Activated T-cell treated with anti-CD3 and anti-CD28 coated beads, Interleukin-2, amount 50 U/mL, for 24 hours (primary cell): ENCODE data around the gene CILP.
"Not testable (repeated sequence)": the region's sequence is repeated elsewhere in the genome, so short reads cannot be mapped to it uniquely, and the experiment has no call there.

ENCODE experiments used
- DNase-seq: peaks from one replicate; pipeline ENCODE4 v3.0.0-alpha.2; 2020
- H3K27ac Mint-ChIP-seq: 2 replicates; pipeline ENCODE4 v1.8.0; 2020; ENCODE audit warnings: mild to moderate bottlenecking, mixed read lengths
- H3K27me3 Mint-ChIP-seq: 2 replicates; pipeline ENCODE4 v1.8.0; 2020; ENCODE audit warnings: mixed read lengths
- H3K36me3 Mint-ChIP-seq: 2 replicates; pipeline ENCODE4 v1.8.0; 2020; ENCODE audit warnings: low read depth, mixed read lengths
- H3K4me1 Mint-ChIP-seq: 2 replicates; pipeline ENCODE4 v1.8.0; 2020; ENCODE audit warnings: low read depth, mixed read lengths
- H3K4me3 Mint-ChIP-seq: 2 replicates; pipeline ENCODE4 v1.8.0; 2020; ENCODE audit warnings: mild to moderate bottlenecking, moderate library complexity, mixed read lengths
- H3K9me3 Mint-ChIP-seq: 2 replicates; pipeline ENCODE4 v1.8.0; 2020; ENCODE audit warnings: mixed read lengths

CILP gene

DNA sequence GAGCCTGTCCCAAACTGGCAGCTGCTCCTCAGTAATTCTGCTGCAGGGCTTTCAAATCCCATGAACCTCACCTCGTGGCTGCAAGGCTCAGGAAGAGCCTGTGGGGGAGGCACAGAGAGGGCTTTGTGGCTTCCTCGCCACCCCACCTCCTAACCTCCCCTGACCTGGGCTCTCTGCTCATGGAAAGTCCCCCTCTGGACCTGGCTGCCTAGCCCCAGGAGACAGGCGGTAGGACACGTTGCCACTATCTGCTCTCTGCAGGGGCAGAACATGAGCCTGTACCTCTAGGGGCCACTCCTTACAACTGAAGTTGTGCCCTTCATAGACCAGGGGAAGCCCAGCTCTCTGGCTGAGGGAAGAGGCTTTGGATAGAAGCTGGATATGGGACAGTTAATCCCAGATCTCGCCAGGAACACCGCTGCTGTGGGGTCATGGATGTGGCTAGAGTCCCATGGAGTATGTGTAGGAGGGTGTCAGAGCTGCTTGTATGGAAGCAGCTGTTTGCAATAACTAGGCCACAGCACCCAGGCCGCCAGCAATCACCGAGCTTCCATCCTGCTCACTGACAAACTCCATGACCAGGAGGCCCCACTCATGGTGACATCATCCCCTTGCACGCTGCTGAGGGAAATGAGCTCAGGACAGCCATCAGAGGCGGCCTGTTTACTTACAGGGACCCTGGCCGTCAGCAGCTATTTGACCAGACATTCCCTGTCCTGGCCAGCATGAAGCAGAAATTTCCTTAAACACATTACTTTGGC lies 34.0 kb upstream of the CILP start:
- Mint-ChIP-seq H3K4me1 (peaks cover 15% of the 10 kb centered on the region), H3K27ac (no peak overlapping the region), H3K27me3 (no peaks in the 10 kb centered on the region), H3K36me3 (peaks cover 10% of the 10 kb centered on the region), H3K9me3 (no peaks in the 10 kb centered on the region), H3K4me3 (no peak overlapping the region)
- DNase-seq, result no peak

- Mint-ChIP-seq H3K4me3 (no peak overlapping the region), H3K27me3 (no peaks in the 10 kb centered on the region), H3K36me3 (peaks cover 10% of the 10 kb centered on the region)
Measured at GRCh38 chr15:65244638-65245037, 33.4 kb upstream of the CILP start.

DNA sequence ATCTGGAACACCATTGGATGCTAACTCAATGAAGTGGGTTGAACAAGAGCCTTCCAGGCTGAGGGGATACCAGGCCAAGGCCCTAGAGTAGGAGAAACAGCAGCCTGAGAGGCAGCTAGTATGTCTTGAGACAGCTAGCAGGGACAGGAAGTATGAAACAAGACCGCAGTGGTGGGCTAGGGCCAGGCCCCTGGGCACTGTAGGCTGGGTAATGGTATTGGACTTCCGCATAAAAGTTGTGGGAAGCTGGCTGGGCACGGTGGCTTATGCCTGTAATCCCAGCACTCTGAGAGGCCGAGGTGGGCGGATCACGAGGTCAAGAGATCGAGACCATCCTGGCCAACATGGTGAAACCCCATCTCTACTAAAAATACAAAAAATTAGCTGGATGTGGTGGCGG lies 25.2 kb upstream of the CILP start:
- not testable (repeated sequence) for H3K9me3 Mint-ChIP-seq, H3K36me3 Mint-ChIP-seq, H3K27ac Mint-ChIP-seq, H3K27me3 Mint-ChIP-seq, H3K4me1 Mint-ChIP-seq, DNase-seq, H3K4me3 Mint-ChIP-seq

More at GRCh38 chr15:65244638-65245037, 33.4 kb upstream of the CILP start:
- Mint-ChIP-seq H3K27ac (no peak overlapping the region), H3K4me1 (peaks cover 9% of the 10 kb centered on the region), H3K9me3 (no peaks in the 10 kb centered on the region)
- no peak for DNase-seq

- Mint-ChIP-seq H3K4me1 (no peaks in the 10 kb centered on the region), H3K4me3 (no peak overlapping the region), H3K36me3 (no peaks in the 10 kb centered on the region), H3K27me3 (no peaks in the 10 kb centered on the region), H3K27ac (no peak overlapping the region), H3K9me3 (no peaks in the 10 kb centered on the region)
- DNase-seq, result no peak
Measured at GRCh38 chr15:65233696-65234095, 22.4 kb upstream of the CILP start.

GRCh38 chr15:65232520-65232919 lies 21.2 kb upstream of the CILP start:
- H3K36me3 Mint-ChIP-seq, result no peaks in the 10 kb centered on the region
- no peak overlapping the region for H3K4me3 Mint-ChIP-seq
- no peaks in the 10 kb centered on the region for H3K27me3 Mint-ChIP-seq
- H3K27ac Mint-ChIP-seq, result no peak overlapping the region
- no peaks in the 10 kb centered on the region for H3K9me3 Mint-ChIP-seq
- DNase-seq, result no peak
- H3K4me1 Mint-ChIP-seq, result no peaks in the 10 kb centered on the region

DNA sequence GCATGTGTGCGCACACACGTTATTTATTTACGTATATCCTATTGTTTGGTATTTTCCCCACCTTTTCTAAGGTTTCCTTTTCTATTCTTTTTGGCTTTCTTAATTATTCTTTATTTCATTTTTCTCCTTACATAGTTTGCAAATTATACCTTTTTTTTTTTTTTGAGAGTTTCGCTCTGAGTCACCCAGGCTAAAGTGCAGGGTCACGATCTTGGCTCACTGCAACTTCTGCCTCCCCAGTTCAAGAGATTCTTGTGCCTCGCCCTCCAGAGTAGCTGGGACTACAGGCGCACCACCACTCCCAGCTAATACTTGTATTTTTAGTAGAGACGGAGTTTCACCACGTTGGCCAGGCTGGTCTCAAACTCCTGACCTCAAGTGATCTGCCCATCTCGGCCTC lies 20.0 kb upstream of the CILP start:
- H3K27me3 Mint-ChIP-seq, result no peaks in the 10 kb centered on the region
- H3K4me1 Mint-ChIP-seq, result no peaks in the 10 kb centered on the region
- H3K9me3 Mint-ChIP-seq, result no peaks in the 10 kb centered on the region
- H3K27ac Mint-ChIP-seq, result no peak overlapping the region
- no peaks in the 10 kb centered on the region for H3K36me3 Mint-ChIP-seq
- DNase-seq, result no peak
- no peak overlapping the region for H3K4me3 Mint-ChIP-seq

DNA sequence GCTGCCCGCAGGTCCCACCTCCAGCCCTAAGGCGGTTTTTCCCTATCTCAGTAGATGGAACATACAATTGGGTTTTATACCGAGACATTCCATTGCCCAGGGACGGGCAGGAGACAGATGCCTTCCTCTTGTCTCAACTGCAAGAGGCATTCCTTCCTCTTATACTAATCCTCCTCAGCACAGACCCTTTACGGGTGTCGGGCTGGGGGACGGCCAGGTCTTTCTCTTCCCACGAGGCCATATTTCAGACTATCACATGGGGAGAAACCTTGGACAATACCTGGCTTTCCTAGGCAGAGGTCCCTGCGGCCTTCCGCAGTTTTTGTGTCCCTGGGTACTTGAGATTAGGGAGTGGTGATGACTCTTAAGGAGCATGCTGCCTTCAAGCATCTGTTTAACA lies 15.6 kb upstream of the CILP start:
- H3K27ac Mint-ChIP-seq, H3K4me3 Mint-ChIP-seq, DNase-seq, H3K36me3 Mint-ChIP-seq, H3K9me3 Mint-ChIP-seq, H3K27me3 Mint-ChIP-seq, H3K4me1 Mint-ChIP-seq: not testable (repeated sequence)

- Mint-ChIP-seq H3K4me3 (no peak overlapping the region), H3K27me3 (no peaks in the 10 kb centered on the region), H3K9me3 (no peaks in the 10 kb centered on the region), H3K27ac (no peak overlapping the region), H3K36me3 (no peaks in the 10 kb centered on the region), H3K4me1 (no peaks in the 10 kb centered on the region)
- no peak for DNase-seq
Measured at GRCh38 chr15:65226221-65226620, 14.9 kb upstream of the CILP start.

GRCh38 chr15:65223996-65224395 lies 12.7 kb upstream of the CILP start:
- Mint-ChIP-seq H3K27ac (no peak overlapping the region), H3K4me3 (no peak overlapping the region), H3K36me3 (no peaks in the 10 kb centered on the region), H3K4me1 (peaks cover 4% of the 10 kb centered on the region), H3K27me3 (no peaks in the 10 kb centered on the region), H3K9me3 (no peaks in the 10 kb centered on the region)
- DNase-seq, result no peak

DNA sequence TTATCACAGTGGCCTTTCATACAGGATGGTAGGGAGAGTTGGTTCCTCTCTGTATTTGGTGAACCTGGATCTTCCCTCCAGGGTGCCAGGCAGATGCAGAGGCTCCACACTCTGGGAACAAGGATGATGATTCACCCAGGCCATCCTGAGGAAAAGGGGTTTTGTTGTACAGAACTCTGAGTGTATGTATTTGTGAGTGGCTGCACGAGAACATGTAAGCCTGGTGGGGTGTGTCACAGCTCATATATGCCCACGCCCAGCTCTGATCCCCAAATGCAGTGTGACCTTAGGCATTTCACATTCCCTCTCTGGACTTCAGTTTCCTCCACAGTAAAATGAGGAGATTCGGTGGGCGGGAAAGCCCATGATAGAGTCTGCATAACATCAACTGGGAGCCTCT lies 11.6 kb upstream of the CILP start:
- H3K4me1 Mint-ChIP-seq, result peaks cover 14% of the 10 kb centered on the region
- H3K4me3 Mint-ChIP-seq, result no peak overlapping the region
- no peaks in the 10 kb centered on the region for H3K27me3 Mint-ChIP-seq
- no peak overlapping the region for H3K27ac Mint-ChIP-seq
- no peak for DNase-seq
- no peaks in the 10 kb centered on the region for H3K9me3 Mint-ChIP-seq
- no peaks in the 10 kb centered on the region for H3K36me3 Mint-ChIP-seq

DNA sequence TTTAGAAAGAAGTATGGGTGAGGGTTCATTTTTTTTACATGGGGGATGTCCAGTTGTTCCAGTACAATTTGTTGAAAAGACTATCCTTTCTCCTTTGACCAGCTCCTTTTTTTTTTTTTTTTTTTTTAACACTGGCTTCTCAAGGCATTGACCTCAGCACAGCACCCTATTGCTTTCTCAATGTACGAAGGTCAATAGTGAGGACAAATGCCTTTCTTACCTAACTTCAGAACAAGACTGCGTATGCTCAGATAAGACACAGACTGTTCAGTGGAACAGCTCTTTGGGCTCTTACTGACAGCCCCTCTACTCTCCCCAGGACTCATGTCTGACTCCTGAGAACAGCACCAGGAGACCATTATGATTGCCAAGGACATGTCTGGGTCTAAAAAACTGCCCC lies 10.4 kb upstream of the CILP start:
- Mint-ChIP-seq H3K9me3 (no peaks in the 10 kb centered on the region), H3K27ac (no peak overlapping the region), H3K4me3 (no peak overlapping the region), H3K4me1 (peaks cover 20% of the 10 kb centered on the region), H3K36me3 (no peaks in the 10 kb centered on the region), H3K27me3 (no peaks in the 10 kb centered on the region)
- DNase-seq, result no peak

GRCh38 chr15:65219137-65219536 lies 7.9 kb upstream of the CILP start:
- Mint-ChIP-seq H3K27me3 (no peaks in the 10 kb centered on the region), H3K27ac (no peak overlapping the region), H3K4me3 (no peak overlapping the region), H3K9me3 (no peaks in the 10 kb centered on the region), H3K4me1 (peaks cover 20% of the 10 kb centered on the region), H3K36me3 (no peaks in the 10 kb centered on the region)
- no peak for DNase-seq

DNA sequence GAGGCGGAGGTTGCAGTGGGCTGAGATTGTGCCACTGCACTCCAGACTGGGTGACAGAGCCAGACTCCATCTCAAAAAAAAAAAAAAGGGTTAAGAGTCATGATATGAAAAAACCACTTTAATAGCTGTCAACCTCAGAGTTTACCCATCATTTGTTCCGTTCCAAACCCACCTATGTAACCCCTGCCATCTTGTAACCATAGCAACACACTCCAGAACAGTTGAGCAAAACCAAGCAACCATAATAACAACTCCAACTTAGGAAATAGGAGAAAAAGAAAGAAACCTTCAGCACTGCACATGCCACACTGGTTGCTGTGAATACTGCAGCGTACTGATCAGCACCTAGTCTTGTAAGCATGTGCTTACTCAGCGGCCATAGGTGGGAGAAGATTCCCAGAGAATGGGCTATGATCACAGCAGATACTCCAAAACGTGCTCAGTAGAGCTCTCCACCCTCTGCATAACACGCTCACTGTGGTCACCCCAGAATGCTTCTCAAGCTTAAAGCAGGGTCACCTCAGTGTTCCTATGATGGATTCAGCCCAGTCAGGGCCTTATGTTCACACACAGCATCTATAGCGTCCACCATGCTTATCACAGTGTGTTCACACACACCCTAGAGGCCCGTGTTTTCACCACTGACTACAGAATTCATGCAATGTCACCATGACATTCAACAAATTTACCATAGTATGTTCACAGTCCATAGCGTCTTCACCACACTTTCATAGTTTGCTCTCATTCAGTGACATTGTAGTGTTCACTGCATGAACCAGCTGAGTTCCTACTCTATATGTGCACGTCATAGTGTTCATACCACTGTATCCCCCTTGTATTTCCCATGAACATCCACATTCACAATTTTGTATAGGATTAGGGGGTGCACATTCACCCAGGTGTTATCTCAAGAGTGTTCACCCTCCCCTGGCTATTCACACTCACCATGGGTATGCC lies 6.5 kb upstream of the CILP start:
- Mint-ChIP-seq H3K27me3 (no peaks in the 10 kb centered on the region), H3K27ac (no peak overlapping the region), H3K36me3 (no peaks in the 10 kb centered on the region), H3K4me1 (peaks cover 20% of the 10 kb centered on the region), H3K4me3 (no peak overlapping the region), H3K9me3 (no peaks in the 10 kb centered on the region)
- DNase-seq, result no peak

DNA sequence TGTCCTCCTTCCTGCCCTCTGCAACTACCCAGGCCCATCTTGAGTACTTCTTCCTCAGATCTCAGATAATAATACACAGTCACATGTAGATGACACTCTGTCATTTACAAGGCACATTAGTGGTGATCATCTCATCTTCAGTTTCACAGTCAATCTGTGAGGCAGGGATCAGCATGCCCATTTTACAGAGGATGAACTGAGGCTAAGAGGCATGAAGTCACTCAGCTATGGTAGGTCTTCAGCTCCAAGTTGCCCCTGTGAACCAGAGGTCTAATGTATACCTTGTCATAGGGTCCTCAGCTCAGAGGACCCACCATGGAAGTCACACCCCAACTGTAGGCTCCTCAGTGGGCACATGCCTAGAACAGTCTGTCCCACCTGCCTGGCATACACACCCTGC lies 4.2 kb upstream of the CILP start:
- DNase-seq, result no peak
- Mint-ChIP-seq H3K36me3 (no peaks in the 10 kb centered on the region), H3K27ac (no peak overlapping the region)

DNA sequence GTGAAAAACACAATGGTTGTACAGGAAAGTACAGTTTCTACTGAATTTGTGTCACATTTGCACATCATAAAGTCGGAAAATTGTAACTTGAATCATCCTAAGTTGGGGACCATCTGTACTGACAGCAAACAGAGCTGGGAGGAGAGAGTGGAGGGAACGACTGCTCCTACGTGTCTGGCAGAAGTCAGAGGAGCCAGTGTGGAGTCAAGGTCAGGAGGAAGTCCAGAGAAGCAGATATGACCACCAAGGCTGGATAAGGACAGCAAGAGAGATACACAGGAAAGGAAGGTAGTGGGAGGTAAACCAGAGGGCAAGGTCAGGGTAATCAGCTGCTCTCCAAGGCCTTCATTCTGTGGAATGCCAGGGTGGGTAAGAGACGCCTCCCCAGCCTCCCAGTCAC lies 2.7 kb upstream of the CILP start:
- Mint-ChIP-seq H3K36me3 (no peaks in the 10 kb centered on the region), H3K27ac (no peak overlapping the region), H3K4me3 (no peak overlapping the region), H3K4me1 (peaks cover 16% of the 10 kb centered on the region), H3K27me3 (no peaks in the 10 kb centered on the region), H3K9me3 (no peaks in the 10 kb centered on the region)
- DNase-seq, result no peak

More for the DNA sequence above, 4.2 kb upstream of the CILP start:
- peaks cover 20% of the 10 kb centered on the region for H3K4me1 Mint-ChIP-seq
- no peak overlapping the region for H3K4me3 Mint-ChIP-seq
- H3K9me3 Mint-ChIP-seq, result no peaks in the 10 kb centered on the region
- no peaks in the 10 kb centered on the region for H3K27me3 Mint-ChIP-seq
